NCI-H510A treated with DMSO at 0.1 percent for 48 hours (cell line): ENCODE data around the gene GIMAP8.
A peak's percentile ranks its signal among the peaks of the same experiment; 100 is the strongest.
"Not testable (repeated sequence)": the region's sequence is repeated elsewhere in the genome, so short reads cannot be mapped to it uniquely, and the experiment has no call there.

Source experiments
- DNase-seq: peaks from one replicate; lab custom pipeline; 2025; lab: John Stamatoyannopoulos, UW

The GIMAP8 gene

DNA sequence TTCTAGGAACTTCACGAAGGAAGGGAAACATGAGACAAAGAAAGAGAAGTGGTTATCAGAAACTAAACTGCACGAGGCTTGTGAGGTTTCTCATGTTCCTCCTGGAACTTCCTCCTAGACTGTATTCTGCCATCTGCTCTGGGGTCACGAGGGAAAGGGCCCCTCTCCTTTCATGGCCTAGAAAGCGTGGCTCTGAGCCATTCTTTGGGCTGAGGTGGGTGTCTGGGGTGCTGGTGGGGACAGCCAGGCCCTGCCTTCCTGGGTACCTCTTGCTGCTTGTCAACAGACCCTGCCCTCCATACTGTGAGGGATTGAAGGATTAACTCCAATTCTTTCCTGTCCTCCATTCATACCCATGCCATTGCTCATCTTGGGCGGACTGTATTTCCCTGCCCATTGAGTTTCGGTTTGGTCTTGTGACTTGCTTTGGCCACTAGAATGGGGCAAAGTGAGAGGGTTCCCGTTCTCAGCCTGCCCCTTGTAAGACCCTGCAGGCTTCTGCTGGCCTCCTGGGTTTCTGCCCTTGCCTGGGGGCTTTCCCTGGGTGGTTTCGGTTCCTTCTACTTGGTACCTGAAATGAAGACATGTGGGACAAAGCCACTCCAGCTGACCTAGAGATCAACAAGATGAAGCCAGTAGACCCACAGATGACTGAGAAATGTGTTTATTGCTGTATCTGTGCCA, 14.9 kb upstream of the GIMAP8 start:
- DNase-seq: no peak

DNA sequence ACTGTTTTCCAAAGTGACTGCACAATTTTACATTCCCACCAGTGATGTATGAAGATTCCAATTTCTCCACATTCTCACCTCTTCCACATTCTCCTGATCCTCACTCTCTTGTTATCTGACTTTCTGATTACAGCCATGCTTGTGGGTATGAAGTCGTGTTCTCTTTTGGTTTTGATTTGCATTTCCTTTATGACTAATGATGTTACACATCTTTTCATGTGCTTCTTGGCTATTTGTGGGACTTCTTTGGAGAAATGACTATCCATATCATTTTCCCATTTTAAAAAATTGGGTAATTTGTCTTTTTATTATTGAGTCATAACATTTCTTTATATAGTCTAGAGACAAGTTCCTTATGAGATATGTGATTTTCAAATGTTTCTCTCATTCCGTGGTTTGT, 10.5 kb upstream of the GIMAP8 start:
- DNase-seq: no peak

DNA sequence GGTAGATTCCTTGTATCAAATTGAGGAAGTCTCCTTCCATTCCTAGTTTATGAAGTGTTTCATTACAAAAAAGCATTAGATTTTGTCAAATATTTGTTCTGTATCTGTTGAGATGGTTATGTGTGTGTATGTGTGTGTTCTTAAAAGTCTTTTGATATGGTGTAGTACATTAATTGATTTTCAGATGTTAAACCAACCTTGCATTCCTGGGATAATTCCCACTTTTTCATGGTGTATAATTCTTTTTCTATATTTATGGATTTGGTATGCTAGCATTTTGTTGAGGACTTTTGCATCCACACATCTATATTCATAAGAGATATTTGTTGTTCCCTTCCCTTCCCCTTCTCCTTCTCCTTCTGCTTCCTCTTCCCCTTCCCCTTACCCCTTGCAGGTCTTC, 8.9 kb upstream of the GIMAP8 start:
- no peak for DNase-seq

GRCh38 chr7:150442811-150443210, 7.6 kb upstream of the GIMAP8 start:
- no peak for DNase-seq

GRCh38 chr7:150443793-150444540, 6.5 kb upstream of the GIMAP8 start:
- DNase-seq: no peak

GRCh38 chr7:150444674-150445365, 5.6 kb upstream of the GIMAP8 start:
- no peak for DNase-seq

GRCh38 chr7:150446288-150446938, 4.0 kb upstream of the GIMAP8 start:
- peak; percentile 27 for DNase-seq

DNA sequence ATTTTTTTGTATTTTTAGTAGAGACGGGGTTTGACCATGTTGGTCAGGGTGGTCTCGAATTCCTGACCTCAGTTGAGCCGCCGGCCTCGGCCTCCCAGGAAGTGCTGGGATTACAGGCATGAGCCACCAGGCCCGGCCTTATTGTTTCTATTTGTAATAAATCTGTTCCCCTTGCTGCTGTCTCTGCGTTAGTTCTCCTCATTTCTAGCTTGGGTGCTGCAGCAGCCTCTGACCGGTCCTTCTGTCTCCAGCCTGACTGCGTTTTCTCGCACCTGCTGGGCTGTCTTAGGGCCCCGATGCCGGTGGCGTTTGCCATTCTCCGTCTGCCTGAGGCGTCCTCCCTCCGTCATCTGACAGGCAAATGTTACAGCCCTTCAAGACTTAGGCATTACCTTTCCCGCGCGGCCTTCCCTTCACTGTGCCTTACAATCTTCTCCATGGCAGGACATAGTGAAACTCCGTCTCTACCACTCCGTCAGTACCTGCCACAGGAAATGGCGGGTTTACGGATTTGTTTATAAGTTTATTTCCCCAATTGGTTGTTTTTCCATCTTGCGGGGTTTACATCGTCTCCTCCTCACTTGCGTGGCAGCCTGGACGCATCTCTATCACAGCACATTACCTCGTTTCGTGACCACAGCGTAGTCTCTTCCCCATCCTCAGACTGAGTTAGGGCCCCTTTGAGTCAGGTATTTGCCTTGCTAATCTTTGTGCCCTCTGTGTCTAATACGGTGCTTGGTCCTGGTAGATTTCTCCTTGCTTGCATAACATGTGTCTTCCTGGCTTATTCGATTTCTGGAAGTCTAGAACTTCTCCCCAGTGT, 2.3 kb upstream of the GIMAP8 start:
- no peak for DNase-seq

DNA sequence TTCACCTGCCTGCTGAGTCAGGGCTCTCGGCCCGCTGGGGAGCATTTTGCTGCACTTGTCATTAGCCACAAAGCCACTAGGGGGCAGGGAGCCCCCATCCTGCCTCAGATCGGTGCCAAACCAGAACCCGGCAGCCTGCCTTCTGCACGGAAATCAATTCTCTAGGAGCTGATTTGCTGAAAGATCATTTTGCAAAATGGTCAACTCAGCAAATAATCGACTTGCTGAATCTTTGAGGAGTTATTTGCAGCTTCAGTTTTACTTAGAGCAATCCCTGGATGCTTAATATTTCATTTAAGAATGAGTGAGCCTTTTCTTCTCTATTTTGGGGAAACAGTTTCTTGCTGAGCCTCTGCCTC, 1.7 kb upstream of the GIMAP8 start:
- peak; percentile 62 for DNase-seq

GRCh38 chr7:150449206-150449952, 1.1 kb upstream of the GIMAP8 start:
- no peak for DNase-seq

DNA sequence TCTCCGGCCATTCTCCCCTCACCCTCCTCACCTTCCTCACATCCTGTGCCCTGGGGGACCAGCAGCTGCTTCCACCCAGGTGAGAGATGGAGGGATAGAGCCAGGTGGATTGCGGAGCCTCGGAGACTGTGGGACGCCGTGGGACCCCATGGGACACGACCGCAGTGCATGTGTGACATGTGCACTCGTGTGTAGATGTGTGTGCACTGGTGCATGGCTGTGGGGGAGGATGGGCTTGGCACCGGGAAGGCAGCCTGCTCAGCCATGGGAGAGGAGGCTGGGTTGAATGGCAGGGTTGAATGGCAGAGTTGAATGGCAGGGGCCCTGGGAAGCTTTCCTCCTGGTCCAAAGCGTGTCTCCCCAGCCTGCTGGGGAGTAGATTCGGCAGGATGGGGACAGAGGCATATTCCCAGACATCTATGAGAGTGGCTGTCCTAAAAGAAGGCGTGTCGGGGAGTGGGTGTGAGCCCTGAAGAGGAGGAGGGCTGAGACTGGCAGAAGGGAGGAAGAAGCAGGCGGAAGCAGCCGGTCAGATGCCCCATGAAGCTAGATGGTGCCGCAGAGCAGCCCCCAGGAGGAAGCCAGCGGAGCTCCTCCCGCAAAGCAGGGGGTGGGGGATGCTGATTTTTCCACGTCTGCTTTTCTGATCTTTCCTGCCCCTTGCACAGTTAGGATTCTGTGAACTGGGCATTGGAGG, 815 bp downstream of the GIMAP8 start:
- no peak for DNase-seq

DNA sequence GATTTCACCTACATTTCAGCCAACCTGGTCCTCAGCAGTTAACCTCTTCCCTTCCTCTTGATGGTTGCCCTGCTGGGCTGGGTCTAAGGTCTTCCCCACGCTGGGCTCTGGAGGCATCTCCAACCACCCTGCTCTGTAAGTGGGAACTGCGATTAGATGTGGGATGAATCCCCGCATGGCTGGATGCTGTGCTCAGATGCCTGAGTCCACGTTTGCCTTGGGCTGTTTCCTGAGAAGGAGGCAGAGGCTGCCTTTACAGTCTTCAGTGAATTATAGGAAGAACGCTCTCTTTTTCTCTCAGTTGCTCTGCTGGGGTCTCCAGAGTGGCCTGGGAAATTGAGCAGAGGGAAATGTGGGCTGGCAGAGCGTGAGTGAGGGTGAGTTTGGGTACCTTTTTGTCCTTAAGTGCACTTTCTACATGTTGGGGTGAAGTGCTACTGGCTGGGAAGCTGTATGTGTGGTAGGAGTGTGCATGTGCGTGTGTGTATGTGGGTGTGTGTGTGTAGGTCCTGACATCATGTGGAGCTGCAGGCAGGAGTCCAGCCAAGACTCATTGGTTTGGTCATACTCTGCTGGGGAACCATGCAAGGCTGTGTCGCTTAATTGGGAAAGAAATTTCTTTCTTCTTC, 1.5 kb downstream of the GIMAP8 start:
- no peak for DNase-seq

DNA sequence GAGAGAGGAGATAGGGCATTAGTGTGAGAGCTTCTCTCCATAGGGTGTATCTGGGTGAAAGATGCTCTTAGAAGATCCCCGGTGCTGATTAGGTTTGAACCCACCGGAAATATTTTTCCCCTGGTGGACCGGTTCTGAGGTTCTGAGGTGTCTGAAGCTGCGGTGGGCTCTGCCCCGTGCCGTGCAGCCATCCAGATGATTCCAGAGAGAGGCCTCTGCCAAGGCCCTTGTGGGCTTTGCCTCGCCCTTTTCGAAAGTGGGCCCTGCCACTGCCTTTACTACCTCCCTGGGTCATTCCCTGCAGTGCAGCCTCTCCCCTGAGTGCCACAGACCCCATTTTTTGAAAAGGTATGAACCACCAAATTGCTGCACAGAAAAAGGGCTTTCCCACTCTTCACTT, 2.8 kb downstream of the GIMAP8 start:
- DNase-seq: no peak

- DNase-seq: no peak
Measured at GRCh38 chr7:150453892-150454291, 3.5 kb downstream of the GIMAP8 start.

- not testable (repeated sequence) for DNase-seq
Measured at GRCh38 chr7:150457064-150457463, 6.6 kb downstream of the GIMAP8 start.

DNA sequence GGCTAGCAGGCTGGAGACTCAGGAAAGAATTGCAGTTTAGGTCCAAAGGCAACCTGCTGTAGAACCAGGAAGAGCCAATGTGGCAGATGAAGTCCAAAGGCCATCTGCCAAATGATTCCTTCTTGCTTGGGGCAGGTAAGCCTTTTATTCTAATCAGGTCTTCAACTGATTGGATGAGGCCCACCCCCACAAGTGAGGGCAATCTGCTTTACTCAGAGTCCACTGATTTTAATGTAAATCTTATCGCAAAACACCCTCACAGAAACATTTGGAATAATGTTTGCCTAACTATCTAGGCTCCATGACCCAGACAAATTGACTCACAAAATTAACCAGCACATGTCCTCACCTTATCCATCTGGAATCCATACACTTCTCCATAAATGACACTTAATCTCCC, 7.8 kb downstream of the GIMAP8 start:
- no peak for DNase-seq

DNA sequence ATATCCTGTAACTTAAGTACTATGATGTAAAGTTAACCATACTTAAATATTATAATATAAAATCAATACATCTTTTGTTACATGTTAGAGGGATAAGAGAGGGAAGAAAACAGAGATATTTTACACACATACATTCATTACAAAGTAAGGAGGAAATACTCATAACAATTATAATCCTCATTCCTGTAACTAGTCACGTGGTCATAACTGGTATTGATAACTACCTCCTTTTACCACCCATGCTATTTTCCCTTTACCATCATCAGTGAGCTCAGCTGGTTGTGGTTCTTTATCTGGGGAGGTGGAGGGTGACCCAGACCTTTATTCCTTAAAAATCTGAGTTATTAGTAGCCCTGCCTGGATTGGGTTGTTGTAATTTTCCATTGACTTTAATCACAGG, 8.3 kb downstream of the GIMAP8 start:
- DNase-seq: no peak

- DNase-seq: no peak
Measured at GRCh38 chr7:150461520-150461919, 11.1 kb downstream of the GIMAP8 start.

- DNase-seq: no peak
Measured at GRCh38 chr7:150462413-150462812, 12.0 kb downstream of the GIMAP8 start.

GRCh38 chr7:150463461-150463860, 13.0 kb downstream of the GIMAP8 start:
- no peak for DNase-seq
